RWPE2 (cell line): Measurements from ENCODE around the gene CASP7.

Experiments
- ATAC-seq: fragments of 200-7000 bp; cut with Tn5 transposase; 3 replicates; pipeline ENCODE4 v1.9.1; 2021; ENCODE audit warnings: low read depth
- DNase-seq: peaks from one replicate; pipeline ENCODE4 v3.0.0-alpha.2; 2020; ENCODE audit warnings: low spot score
- H3K27ac ChIP-seq: fragments of 450-650 bp; 2 replicates; pipeline ENCODE4 v1.5.1; 2017; ENCODE audit warnings: mild to moderate bottlenecking; ENCODE audit not compliant: poor library complexity, severe bottlenecking
- H3K27me3 ChIP-seq: fragments of 250-450 bp; sonication (Bioruptor Pico); 2 replicates; pipeline ENCODE4 v1.5.1; 2021; ENCODE audit warnings: mild to moderate bottlenecking, moderate library complexity; ENCODE audit not compliant: insufficient read depth, poor library complexity, severe bottlenecking
- H3K36me3 ChIP-seq: fragments of 250-450 bp; sonication (Bioruptor Pico); 2 replicates; pipeline ENCODE4 v1.5.1; 2020; ENCODE audit warnings: low read depth, mild to moderate bottlenecking, moderate library complexity
- H3K4me1 ChIP-seq: fragments of 250-450 bp; sonication (Bioruptor Pico); 2 replicates; pipeline ENCODE4 v1.5.1; 2021; ENCODE audit warnings: mild to moderate bottlenecking, moderate library complexity; ENCODE audit not compliant: insufficient read depth, poor library complexity, severe bottlenecking
- H3K4me3 ChIP-seq: fragments of 250-450 bp; sonication (Bioruptor Pico); 2 replicates; pipeline ENCODE4 v1.5.1; 2021; ENCODE audit warnings: mild to moderate bottlenecking, moderate library complexity; ENCODE audit not compliant: severe bottlenecking
- H3K9me3 ChIP-seq: fragments of 250-450 bp; sonication (Bioruptor Pico); 2 replicates; pipeline ENCODE4 v1.5.1; 2021; ENCODE audit warnings: mild to moderate bottlenecking, moderate library complexity; ENCODE audit not compliant: severe bottlenecking
- TF ChIP-seq, protein P1 (sequence below): fragments of 450-650 bp; IDR thresholded peaks from one replicate; pipeline ENCODE4 v1.5.1; 2017; ENCODE audit warnings: mild to moderate bottlenecking, moderate library complexity; ENCODE audit not compliant: poor library complexity, severe bottlenecking

Gene CASP7

DNA sequence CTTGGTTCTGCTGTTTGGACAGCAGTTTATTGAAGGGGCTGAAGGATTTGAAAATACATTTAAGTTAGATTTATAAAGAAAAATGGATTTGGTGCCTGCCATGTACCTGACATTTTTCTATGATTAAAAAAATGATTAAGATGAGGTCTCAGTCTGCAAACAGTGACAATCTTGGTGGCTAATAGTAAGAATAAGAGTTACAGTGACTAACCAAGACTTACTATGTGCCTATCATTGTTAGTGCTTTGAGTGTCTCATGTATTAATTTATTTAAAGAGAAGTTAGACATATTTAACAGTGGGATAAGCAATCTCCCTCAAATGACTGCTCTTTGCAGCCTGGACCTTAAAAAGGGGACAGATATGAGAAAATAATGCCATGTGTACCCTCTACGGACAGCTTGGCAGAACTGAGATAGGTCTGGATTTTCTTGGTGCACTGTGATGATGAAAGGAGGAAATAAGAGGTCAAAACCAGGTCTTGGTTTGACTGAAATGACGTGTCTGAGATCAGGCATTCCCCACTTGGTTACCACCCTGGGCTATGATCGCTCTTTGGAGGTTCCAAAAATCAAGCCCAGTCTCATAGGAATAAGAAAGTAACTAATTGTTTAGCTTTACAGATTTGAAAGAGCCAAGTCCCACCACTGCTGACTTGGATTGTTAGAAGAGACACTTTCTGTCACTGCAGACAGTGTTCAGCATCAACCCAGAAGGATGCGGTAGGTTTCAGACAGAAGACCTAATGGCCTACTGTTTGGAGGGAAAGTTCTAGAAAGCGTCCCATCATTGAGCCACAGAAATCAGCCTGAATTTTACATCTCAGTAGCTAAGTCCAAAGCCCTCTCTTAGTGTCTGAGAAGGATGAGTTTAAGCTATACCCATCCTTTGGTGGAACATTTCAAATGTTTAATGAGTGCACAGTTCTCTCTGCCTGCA is 2.1 kb downstream of the CASP7 start:
- DNase-seq: no peak
- H3K4me3 ChIP-seq: no peak overlapping the region
- no peaks in the 10 kb centered on the region for H3K27me3 ChIP-seq
- H3K36me3 ChIP-seq: peaks cover 16% of the 10 kb centered on the region
- TF ChIP-seq, protein P1, sequence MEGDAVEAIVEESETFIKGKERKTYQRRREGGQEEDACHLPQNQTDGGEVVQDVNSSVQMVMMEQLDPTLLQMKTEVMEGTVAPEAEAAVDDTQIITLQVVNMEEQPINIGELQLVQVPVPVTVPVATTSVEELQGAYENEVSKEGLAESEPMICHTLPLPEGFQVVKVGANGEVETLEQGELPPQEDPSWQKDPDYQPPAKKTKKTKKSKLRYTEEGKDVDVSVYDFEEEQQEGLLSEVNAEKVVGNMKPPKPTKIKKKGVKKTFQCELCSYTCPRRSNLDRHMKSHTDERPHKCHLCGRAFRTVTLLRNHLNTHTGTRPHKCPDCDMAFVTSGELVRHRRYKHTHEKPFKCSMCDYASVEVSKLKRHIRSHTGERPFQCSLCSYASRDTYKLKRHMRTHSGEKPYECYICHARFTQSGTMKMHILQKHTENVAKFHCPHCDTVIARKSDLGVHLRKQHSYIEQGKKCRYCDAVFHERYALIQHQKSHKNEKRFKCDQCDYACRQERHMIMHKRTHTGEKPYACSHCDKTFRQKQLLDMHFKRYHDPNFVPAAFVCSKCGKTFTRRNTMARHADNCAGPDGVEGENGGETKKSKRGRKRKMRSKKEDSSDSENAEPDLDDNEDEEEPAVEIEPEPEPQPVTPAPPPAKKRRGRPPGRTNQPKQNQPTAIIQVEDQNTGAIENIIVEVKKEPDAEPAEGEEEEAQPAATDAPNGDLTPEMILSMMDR: no peak
- H3K27ac ChIP-seq: peak overlapping the region; percentile 65
- peaks cover 5% of the 10 kb centered on the region for H3K9me3 ChIP-seq
- no peak for ATAC-seq
- H3K4me1 ChIP-seq: no peaks in the 10 kb centered on the region

DNA sequence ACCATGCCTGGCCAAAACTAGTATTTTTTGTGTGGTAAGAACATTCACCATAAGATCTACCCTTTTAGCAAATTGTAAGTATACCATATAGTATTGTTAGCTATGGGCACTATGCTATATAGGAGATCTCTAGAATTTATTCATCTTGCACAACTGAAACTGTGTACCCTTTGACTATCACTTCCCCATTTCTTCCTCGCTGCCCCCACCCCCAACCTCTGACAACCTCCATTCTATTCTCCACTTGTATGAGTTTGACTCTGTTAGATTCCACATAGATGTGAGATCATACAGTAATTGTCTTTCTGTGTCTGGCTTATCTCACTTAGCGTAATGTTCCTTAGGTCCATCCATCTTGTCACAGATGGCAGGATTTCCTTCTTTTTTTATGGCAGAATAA is 3.6 kb downstream of the CASP7 start:
- peaks cover 16% of the 10 kb centered on the region for H3K36me3 ChIP-seq
- H3K4me3 ChIP-seq: no peak overlapping the region
- no peaks in the 10 kb centered on the region for H3K4me1 ChIP-seq
- TF ChIP-seq, protein P1: no peak
- H3K9me3 ChIP-seq: peaks cover 6% of the 10 kb centered on the region
- ATAC-seq: no peak
- H3K27me3 ChIP-seq: no peaks in the 10 kb centered on the region
- DNase-seq: no peak
- no peak overlapping the region for H3K27ac ChIP-seq

- ATAC-seq (no peak), DNase-seq (no peak)
- Histone ChIP-seq H3K4me3 (no peak overlapping the region), H3K27ac (no peak overlapping the region), H3K4me1 (no peaks in the 10 kb centered on the region), H3K36me3 (peaks cover 16% of the 10 kb centered on the region), H3K27me3 (no peaks in the 10 kb centered on the region), H3K9me3 (peaks cover 6% of the 10 kb centered on the region)
- TF ChIP-seq, protein P1: no peak
Measured at GRCh38 chr10:113686028-113686427, 6.3 kb downstream of the CASP7 start.

DNA sequence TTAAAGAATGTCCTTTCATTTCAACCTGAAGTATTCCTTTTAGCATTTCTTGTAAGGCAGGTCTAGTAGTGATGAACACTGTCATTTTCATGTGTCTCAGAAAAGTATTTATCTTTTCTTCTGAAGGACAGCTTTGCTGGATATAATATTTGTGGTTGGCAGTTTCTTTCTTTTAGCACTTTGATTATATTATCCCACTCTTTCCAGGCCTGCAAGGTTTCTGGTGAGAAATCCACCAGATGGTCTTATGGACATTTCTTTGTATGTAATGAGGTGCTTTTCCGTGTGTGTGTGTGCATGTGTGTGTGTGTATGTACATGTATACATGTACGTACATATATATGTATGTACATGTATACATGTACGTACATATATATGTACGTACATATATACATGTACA is 7.3 kb downstream of the CASP7 start:
- Histone ChIP-seq H3K4me1 (no peaks in the 10 kb centered on the region), H3K27me3 (no peaks in the 10 kb centered on the region), H3K36me3 (peaks cover 16% of the 10 kb centered on the region), H3K27ac (no peak overlapping the region), H3K4me3 (no peak overlapping the region), H3K9me3 (peaks cover 6% of the 10 kb centered on the region)
- DNase-seq (no peak), ATAC-seq (no peak)
- TF ChIP-seq, protein P1: no peak

GRCh38 chr10:113689057-113689456 is 9.3 kb downstream of the CASP7 start:
- Histone ChIP-seq H3K36me3 (0 out of 2 replicates have a peak, but pooled peaks cover 8% of the 10 kb centered on the region), H3K4me3 (no peak overlapping the region), H3K27me3 (no peaks in the 10 kb centered on the region), H3K27ac (no peak overlapping the region), H3K9me3 (peaks cover 6% of the 10 kb centered on the region), H3K4me1 (no peaks in the 10 kb centered on the region)
- ATAC-seq (no peak), DNase-seq (no peak)
- TF ChIP-seq, protein P1: no peak
